Left ventricle myocardium inferior (tissue), 1 donor: ENCODE measurements around the gene FBXW2. TPM values are rescaled to one million over a fixed set of nuclear protein-coding genes. Genes with fewer than 3 reads are reported as not detected.

Experiments
- DNase-seq: peaks from one replicate; pipeline ENCODE4 v3.0.0-alpha.2; 2020
- H3K27ac ChIP-seq: fragments of 200-600 bp; replicated peaks from 2 replicates; pipeline ENCODE4 v1.8.0; 2021
- H3K27me3 ChIP-seq: fragments of 200-600 bp; 2 replicates; pipeline ENCODE4 v1.8.0; 2021; ENCODE audit warnings: low read depth
- H3K36me3 ChIP-seq: fragments of 200-600 bp; 2 replicates; pipeline ENCODE4 v1.8.0; 2021
- H3K4me1 ChIP-seq: fragments of 200-600 bp; 2 replicates; pipeline ENCODE4 v1.8.0; 2021
- H3K4me3 ChIP-seq: fragments of 200-600 bp; 2 replicates; pipeline ENCODE4 v1.8.0; 2021; ENCODE audit warnings: mild to moderate bottlenecking, moderate library complexity
- H3K9me3 ChIP-seq: fragments of 200-600 bp; replicated peaks from 2 replicates; pipeline ENCODE4 v1.8.0; 2021
- intact Hi-C: fragments of 100-400 bp; cut with micrococcal nuclease; formaldehyde crosslinking; loops from one replicate; pipeline ENCODE4 v1.11.0; 2022
- total RNA-seq: library from RNA; stranded (reverse); fragmentation: NEBNext Ultra II Directional; extraction: Animal tissue kit (Norgen Biotek cat#: 25700); gene quantifications from one replicate; pipeline ENCODE4 v1.2.1, GENCODE V29; 2021
- TF ChIP-seq, protein P1 (sequence below): fragments of 200-600 bp; IDR thresholded peaks from 2 replicates; pipeline ENCODE4 v1.8.0; 2021; ENCODE audit warnings: antibody characterized with exemption, mild to moderate bottlenecking, borderline replicate concordance
- donor health status: DM: no; HTN: yes; CAD: no; lungs with severe emphysema.

Gene FBXW2
- total RNA-seq, 1 donor from 2014 or later: 41.3 TPM

DNA sequence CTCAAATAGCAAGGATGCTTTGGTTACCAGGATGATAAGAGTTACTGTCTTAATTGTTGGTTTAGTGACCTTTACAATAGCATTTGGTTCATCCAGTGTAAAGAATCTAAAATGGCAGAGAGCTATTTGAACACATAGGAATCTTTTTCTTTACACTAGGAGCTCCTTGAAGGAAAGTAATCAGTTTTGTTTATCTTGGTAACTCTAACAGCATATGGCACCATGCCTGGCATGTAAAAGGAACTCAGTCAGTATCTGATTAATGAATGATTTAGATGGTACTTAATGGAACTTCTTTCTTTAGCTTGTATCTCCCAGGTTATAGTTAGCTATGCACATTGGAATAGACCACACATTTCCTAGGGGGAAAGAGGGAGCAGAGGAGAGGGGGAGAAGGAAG, 39.6 kb upstream of the FBXW2 start:
- Histone ChIP-seq H3K27me3 (no peaks in the 10 kb centered on the region), H3K4me1 (no peaks in the 10 kb centered on the region), H3K9me3 (no peaks in the 10 kb centered on the region), H3K36me3 (peaks cover 55% of the 10 kb centered on the region), H3K27ac (no peak overlapping the region), H3K4me3 (no peak overlapping the region)
- intact Hi-C loops: no loop called here
- TF ChIP-seq, protein P1, sequence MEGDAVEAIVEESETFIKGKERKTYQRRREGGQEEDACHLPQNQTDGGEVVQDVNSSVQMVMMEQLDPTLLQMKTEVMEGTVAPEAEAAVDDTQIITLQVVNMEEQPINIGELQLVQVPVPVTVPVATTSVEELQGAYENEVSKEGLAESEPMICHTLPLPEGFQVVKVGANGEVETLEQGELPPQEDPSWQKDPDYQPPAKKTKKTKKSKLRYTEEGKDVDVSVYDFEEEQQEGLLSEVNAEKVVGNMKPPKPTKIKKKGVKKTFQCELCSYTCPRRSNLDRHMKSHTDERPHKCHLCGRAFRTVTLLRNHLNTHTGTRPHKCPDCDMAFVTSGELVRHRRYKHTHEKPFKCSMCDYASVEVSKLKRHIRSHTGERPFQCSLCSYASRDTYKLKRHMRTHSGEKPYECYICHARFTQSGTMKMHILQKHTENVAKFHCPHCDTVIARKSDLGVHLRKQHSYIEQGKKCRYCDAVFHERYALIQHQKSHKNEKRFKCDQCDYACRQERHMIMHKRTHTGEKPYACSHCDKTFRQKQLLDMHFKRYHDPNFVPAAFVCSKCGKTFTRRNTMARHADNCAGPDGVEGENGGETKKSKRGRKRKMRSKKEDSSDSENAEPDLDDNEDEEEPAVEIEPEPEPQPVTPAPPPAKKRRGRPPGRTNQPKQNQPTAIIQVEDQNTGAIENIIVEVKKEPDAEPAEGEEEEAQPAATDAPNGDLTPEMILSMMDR: no peak
- no peak for DNase-seq

DNA sequence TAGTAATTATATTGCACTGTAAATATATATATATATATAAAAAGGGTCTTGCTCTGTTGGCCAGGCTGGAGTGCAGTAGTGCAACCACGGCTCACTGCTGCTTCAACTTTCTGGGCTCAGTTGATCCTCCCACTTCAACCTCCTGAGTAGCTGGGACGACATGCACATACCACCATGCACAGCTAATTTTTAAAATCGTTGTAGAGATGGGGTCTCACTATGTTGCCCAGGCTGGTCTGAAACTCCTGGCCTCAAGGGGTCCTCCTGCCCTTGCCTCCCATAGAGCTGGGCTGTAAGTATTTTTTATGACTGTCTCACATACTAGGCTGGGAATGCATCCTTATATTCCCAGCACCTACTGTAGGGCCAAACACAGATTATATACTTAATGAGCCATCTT, 37.6 kb upstream of the FBXW2 start:
- TF ChIP-seq, protein P1: no peak
- H3K27ac ChIP-seq: no peak overlapping the region
- H3K27me3 ChIP-seq: no peaks in the 10 kb centered on the region
- intact Hi-C loops: no loop called here
- H3K4me1 ChIP-seq: no peaks in the 10 kb centered on the region
- no peak for DNase-seq
- peaks cover 5% of the 10 kb centered on the region for H3K9me3 ChIP-seq
- H3K4me3 ChIP-seq: no peak overlapping the region
- H3K36me3 ChIP-seq: peaks cover 74% of the 10 kb centered on the region

DNA sequence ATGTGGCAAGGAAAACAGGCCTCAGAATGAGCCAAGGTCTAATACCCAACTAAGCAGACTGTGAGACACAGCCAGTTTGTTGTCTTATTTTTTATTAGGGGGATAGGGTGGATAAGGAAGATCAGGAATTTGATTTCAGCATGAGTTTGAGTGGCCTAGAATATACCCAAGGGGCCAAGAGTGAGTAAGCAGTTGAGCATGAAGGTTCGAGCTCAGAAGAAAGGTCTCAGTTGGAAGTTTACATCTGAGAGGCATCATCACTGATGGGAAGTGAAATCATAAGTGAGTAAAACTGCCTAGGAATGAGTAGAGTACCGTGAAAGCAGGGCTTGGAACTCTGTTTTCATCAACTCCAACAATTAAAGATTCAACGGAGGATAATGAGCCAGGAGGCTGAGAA, 36.9 kb upstream of the FBXW2 start:
- Histone ChIP-seq H3K4me3 (no peak overlapping the region), H3K27me3 (no peaks in the 10 kb centered on the region), H3K9me3 (peaks cover 12% of the 10 kb centered on the region), H3K4me1 (no peaks in the 10 kb centered on the region), H3K27ac (no peak overlapping the region), H3K36me3 (peaks cover 75% of the 10 kb centered on the region)
- intact Hi-C loops: no loop called here
- TF ChIP-seq, protein P1: no peak
- DNase-seq: no peak

DNA sequence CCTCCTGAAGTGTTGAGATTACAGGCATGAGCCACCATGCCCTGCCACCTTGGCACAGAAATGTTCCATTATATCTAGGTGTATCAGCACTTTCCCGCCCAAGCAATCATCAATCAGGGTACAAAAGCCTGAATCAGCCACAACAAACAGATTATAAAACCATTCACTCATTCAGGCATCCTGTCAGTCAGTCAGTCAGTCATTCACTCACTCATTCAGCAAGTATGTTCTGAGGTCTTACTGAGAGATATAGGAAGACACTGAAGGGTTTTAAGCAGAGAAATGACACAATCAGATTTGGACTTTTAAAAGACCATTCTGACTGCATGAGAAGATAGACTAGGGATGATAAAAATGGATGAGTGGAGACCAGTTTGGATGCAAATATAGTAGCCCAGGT, 36.4 kb upstream of the FBXW2 start:
- Histone ChIP-seq H3K27me3 (no peaks in the 10 kb centered on the region), H3K36me3 (peaks cover 79% of the 10 kb centered on the region), H3K4me3 (no peak overlapping the region), H3K9me3 (peaks cover 16% of the 10 kb centered on the region), H3K4me1 (no peaks in the 10 kb centered on the region), H3K27ac (no peak overlapping the region)
- intact Hi-C loops: no loop called here
- TF ChIP-seq, protein P1: no peak
- DNase-seq: no peak

DNA sequence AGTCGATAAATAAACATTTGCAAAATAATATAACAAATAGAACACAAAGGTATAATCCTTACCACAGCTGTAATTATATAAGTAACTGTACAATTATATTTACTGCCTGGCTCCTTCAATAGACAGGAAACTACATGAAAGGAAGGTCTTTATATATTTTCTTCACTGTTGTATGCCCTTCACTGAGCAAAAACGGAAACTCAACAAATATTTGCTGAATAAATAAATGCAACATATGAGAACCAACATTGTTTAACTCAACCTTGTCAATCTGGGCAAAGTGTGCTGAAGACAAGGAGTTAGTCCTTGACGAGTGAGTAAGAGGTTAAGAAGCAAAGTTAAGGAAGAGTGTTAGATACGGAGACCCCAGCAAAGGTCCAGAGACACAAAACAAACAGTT, 26.9 kb upstream of the FBXW2 start:
- intact Hi-C loops: no loop called here
- no peak for DNase-seq
- no peaks in the 10 kb centered on the region for H3K4me1 ChIP-seq
- H3K36me3 ChIP-seq: peaks cover 87% of the 10 kb centered on the region
- no peak overlapping the region for H3K27ac ChIP-seq
- no peak overlapping the region for H3K4me3 ChIP-seq
- peaks cover 3% of the 10 kb centered on the region for H3K9me3 ChIP-seq
- no peaks in the 10 kb centered on the region for H3K27me3 ChIP-seq
- TF ChIP-seq, protein P1: no peak

DNA sequence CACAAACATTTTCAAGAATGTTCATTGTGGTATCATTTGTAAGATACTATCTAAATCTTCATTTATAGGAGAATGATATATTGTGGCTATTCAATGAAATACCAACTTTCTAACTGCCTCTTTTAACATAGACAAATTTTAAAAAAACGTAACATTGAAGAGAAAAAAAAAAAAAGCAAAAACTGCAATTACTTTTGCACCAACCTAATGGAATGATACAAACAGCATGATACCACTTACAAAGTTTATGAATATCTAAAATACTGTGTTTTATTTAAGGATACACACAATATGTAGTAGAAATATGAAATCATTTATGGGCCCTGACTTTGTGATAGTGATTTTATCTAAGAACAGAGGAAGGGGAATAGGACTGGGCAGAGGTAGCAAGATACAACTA, 25.4 kb upstream of the FBXW2 start:
- Histone ChIP-seq H3K27me3 (no peaks in the 10 kb centered on the region), H3K4me1 (no peaks in the 10 kb centered on the region), H3K9me3 (no peaks in the 10 kb centered on the region), H3K36me3 (peaks cover 72% of the 10 kb centered on the region), H3K27ac (no peak overlapping the region), H3K4me3 (no peak overlapping the region)
- DNase-seq: no peak
- intact Hi-C loops: no loop called here
- TF ChIP-seq, protein P1: no peak
